Endothelial cell of hepatic sinusoid (primary cell): Measurements from ENCODE around the gene PLAAT3.
"Not testable (repeated sequence)": the region's sequence is repeated elsewhere in the genome, so short reads cannot be mapped to it uniquely, and the experiment has no call there.

ENCODE experiments used
- in situ Hi-C: cut with HindIII; loops from 2 replicates; pipeline ENCODE4 v1.10.0; 2017; ENCODE audit warnings: low sequenced_read_pairs

The PLAAT3 gene

DNA sequence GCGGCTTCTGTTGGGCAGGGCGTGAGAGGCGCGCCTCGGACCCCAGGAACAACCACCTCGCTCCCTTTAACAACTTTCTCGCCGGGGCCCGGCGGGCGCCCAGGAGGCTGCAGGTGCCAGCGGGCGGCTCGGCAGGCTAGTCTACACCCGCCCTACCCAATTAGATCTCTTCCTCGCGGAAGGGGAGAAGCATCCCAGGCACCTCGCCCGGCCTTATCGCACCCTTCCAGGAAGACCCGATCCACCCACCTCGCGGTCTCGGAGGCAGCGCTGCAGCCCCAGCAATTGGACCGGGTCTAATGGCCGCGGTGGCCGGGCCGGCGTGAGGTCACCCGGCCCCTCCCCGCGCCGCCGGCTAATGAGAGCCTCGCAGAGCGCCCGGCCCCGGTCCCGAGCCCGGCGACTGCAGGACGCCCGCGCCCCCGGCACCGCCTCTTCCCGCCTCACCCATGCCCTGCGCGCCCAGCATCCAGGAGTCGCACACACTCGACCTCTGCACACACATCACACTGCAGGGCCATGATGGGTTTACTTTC is at the start of gene PLAAT3:
Gene PLAAT3 (minus strand): TSS at position 298 of the 536 bp plus-strand sequence. CDS start 419 bp downstream, outside the sequence.
- in situ Hi-C loops, result no loop called here

GRCh38 chr11:63663809-63664208 is 49.6 kb upstream of the PLAAT3 start:
- in situ Hi-C loops, result loop anchor here (5.0 kb wide), 3 partner anchors 37 to 102 kb away; partner anchors contain the start of gene PLAAT2

- in situ Hi-C loops, result loop anchor here (5.0 kb wide), 3 partner anchors 34 to 99 kb away; partner anchors contain the start of gene PLAAT2
Measured at GRCh38 chr11:63660972-63661371, 46.7 kb upstream of the PLAAT3 start.

DNA sequence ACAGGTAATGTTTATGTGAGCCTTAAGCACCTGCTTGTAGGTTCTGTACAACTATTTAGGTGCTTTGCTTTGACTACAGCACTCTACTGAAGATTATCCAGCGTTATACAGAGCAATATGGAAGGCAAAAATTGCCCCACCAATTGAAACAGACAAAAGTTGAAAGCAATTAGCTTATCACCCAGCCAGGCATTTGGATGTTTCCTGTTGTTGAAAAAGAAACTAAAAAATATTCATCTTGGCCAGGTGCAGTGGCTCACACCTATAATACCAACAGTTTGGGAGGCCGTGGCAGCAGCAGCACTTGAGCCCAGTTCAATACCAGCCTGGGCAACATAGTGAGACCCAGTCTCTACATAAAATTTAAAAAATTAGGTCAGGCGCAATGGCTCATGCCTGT is 38.4 kb upstream of the PLAAT3 start:
- in situ Hi-C loops, result no loop called here

DNA sequence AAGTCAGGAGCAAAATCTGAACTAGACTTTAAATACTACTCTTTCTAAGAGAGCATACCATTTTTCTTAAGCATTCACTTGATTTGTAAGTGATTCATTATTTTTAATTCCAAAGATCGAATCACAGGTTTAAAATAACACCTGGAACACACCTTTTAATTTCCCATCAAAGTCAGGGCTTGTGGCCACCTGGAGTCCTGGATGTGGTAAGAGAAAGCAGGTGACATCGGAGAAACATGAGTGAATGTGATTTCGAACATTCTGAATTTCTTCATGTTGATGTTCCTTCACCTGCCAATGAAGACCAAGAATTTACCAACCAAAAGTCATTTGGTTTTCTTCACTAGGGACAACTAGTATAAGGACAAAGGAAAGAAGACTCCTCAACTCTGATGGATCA is 29.0 kb upstream of the PLAAT3 start:
- in situ Hi-C loops, result loop anchor here (10.0 kb wide), 1 partner anchor 72 kb away; no protein-coding TSS in a partner anchor

DNA sequence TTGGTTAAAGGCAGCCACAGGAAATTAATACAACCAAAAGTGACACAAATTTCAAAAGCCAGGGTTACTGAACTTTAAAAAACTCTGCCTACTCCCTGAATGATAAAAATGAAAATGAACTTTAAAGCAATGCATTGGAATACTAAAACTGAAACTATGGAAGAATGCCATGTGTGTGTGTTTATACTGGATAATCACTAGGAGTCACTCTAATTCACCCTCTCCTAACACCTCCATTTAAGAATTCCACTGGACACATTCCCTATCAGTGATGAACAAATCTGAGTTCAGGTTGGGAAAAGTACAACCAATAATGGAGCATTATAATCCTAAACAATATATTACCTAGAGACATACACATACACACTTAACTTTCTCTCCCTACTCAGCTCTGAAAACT is 27.5 kb upstream of the PLAAT3 start:
- in situ Hi-C loops, result loop anchor here (10.0 kb wide), 1 partner anchor 73 kb away; no protein-coding TSS in a partner anchor

- in situ Hi-C loops, result no loop called here
Measured at GRCh38 chr11:63639199-63639832, 25.1 kb upstream of the PLAAT3 start.

DNA sequence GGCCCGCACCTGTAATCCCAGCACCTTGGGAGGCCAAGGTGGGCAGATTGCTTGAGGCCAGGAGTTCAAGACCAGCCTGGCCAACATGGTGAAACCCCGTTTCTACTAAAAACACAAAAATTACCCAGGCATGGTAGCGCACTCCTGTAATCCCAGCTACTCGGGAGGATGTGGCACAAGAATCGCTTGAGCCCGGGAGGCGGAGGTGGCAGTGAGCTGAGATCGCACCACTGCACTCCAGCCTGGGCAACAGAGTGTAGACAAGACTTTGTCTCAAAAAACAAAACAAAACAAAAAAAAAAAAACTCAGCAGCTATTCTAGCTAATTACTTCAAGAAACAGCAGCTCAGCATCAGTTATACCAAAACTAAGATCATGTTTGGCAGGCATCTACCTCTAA is 24.2 kb upstream of the PLAAT3 start:
- in situ Hi-C loops, result not testable (repeated sequence)

DNA sequence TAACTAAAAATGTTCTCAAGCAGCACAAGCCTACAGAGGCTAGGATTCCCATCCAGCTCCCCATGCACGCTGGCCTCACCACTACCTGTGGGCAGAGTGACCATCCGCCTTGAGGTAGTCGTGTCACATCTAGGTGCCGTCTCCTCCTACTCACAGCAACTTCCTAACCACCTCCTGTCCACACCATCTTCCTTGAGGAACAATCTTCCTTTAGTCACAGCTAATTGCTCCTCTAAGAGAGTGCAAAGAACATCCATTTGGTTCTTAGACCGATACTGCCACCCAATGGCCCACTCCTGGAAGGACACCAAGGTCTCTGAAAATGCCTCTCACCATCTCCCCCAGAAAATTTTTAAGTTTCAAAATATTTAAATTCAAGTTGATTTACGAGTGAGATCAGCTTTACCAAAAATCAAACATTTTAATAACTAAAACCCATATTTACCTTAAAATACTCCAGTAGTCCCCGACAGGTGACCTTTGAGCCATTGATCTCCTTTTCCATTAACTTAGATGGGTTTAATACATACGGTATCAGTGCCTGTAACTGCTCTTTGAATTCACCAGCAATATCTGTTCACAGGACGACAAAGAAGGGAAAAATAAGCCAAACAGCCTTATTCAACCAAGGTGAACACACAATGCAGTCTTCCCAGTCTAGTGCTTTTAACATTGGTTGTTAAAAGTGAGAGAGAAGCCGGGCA is 21.7 kb upstream of the PLAAT3 start:
- in situ Hi-C loops, result no loop called here

DNA sequence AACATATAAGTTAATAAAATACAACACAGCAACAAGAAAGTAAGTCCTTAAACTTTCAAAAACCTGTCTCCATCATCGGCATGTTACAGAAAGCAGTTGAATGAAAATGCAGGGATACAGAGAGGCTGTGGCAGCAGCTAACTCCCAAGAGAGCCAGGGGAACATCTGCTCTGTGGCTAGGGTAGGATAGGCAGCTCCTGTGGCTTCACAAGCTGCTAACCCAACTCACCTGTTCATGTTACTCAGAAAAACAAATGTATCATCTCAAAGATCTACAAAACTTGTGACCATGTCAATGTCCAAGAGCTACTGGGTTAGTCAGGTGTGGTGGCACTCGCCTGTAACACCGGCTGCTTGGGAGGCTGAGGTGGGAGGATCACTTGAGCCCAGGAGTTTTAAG is 15.2 kb upstream of the PLAAT3 start:
- in situ Hi-C loops, result loop anchor here (5.0 kb wide), 3 partner anchors 33 to 147 kb away; no protein-coding TSS in a partner anchor

DNA sequence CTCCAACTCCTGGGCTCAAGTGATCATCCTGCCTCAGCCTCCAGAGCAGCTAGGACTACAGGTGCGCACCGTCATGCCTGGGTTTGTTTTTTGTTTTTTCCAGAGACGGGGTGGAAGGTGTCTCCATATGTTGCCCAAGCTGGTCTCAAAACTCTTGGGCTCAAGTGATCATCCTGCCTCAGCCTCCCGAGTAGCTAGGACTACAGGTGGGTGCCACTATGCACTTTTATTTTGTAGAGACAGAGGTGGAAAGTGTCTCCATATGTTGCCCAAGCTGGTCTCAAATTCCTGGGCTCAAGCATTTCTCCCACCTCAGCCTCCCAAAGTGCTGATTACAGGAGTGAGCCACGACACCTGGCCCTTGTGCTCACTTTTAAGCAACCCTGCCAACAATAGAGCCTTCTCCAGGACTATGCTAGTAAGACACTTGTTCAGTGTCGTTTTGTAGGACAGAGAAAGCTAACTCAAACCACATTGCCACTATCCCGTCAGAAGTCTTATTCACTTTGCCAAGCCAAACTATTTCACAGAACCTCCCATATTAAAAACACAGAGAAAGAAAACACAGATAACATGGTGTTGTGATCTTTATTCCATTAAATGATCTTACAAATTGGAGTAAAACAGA is 9.4 kb upstream of the PLAAT3 start:
- in situ Hi-C loops, result no loop called here

DNA sequence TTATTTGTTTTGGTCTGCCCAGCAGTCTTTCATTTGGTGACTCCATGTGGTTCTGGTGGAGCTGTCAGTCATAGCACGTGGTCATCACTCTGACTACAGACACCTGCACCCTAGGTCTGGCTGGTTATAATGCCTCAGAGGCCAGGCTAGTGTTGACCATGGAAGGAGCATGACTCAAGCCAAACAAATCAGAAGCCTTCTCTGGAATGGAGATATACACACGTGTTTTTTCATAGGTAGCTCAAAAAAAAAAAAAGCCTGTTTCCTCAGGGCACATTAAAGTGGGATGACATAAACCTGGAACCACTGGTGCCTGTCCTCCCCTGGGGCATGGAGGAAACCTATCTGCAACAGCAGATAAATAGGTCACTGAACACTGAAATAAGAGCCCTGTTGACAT is 8.1 kb upstream of the PLAAT3 start:
- in situ Hi-C loops, result no loop called here

DNA sequence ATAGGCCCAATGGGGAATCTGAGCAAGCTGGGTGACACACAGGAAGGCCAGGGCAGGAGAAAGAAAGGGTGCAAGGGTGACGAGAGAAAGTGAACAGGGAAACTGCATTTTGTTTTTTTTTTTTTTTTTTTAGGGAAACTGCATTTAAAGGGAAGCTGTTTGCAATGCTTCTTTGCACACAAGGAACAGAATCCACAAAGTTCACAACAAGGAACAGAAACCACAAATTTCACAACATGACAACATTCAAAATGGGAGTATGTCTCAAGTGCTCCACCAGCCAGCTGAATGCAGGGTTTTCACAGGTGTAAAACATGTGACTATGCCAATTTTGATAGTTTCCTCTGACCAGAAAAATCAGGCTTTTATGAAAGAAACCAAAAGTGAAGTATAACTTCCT is 6.8 kb upstream of the PLAAT3 start:
- in situ Hi-C loops, result no loop called here

DNA sequence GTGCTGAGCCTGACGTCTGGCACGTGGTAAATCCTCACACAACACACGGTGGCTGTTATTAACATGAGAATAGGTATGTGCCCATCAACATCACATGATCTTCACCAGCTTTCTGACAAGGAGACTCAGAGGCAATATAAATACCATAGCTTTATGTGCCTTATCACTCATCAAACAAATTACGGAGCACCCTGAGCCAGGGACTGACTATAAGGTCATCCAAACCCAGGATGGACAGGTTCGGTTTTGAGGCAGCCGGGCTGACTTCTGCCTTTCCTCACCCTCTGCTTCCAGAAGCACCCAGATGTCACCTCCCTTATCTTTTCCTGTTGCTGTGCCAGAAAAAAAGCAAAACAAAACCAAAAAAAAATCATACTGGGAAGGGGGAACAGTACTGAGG is 5.7 kb upstream of the PLAAT3 start:
- in situ Hi-C loops, result no loop called here

DNA sequence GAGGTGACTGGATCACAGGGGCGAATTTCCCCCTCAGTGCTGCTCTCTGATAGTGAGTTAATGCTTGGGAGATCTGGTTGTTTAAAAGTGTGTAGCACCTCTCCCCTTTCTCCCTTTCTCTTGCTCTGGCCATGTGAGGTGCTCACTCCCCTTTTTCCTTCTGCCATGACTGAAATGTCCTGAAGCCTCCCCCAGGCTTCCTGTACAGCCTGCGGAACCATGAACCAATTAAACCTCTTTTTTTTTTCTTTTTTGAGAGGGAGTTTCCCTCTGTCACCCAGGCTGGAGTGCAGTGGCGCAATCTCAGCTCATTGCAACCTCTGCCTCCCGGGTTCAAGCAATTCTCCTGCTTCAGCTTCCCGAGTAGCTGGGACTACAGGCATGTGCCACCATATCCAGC is 3.5 kb upstream of the PLAAT3 start:
- in situ Hi-C loops, result not testable (repeated sequence)

DNA sequence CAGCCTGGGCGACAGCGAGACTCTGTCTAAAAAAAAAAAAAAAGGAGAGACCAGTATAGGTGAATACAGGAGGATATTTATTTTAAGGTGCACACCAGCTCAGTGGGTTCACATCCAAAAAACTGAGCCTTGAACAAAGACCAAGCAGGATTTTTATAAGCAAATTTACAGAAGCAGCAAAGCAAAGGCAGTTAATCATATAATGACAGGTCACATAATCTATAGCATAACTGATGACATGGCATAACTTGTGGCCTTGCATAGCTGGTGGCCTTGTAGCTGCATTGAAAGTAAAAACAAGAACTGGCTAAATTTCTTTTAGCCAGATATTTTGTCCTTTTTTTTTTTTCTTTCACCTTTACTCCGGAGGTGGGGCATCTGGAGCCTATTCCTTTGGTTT is 2.7 kb upstream of the PLAAT3 start:
- in situ Hi-C loops, result no loop called here

DNA sequence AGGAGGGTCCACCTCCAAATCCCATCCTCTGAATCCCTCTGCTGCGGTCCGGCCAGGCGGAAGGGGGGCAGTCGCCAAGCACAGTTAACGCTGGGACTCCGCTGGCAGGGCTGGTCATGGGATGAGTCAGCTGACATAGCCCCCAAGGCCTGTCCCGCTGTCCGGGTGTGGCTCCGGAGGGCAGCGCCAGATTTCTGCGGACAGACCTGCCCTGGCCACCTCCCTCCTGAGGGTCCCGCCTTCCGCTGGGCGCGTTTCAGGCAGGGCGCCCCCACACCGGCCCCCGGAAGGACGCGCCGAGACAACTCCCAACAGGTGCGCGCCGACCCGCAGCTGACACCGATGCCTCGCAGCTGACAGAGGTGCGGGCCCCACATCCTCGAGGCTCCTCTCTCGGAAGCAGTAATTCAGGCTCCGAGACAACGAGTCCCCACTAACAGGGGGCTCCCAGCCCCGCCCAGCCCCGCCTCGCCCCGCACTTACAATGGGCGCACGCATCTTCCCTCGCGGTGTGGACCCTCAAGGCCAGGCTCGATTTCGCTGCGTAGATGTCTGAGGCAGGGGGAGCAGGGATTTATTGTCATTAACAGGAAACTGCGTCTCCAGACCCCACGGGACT is 607 bp downstream of the PLAAT3 start:
- in situ Hi-C loops, result no loop called here

GRCh38 chr11:63612181-63612580 is 2.1 kb downstream of the PLAAT3 start:
- in situ Hi-C loops, result no loop called here

GRCh38 chr11:63611395-63611747 is 2.9 kb downstream of the PLAAT3 start:
- in situ Hi-C loops, result no loop called here

GRCh38 chr11:63610604-63611394 is 3.4 kb downstream of the PLAAT3 start:
- in situ Hi-C loops, result no loop called here
